Upper lobe of left lung (tissue), 4 donors: Measurements from ENCODE around the gene PDXDC1.
"Not testable (repeated sequence)": the region's sequence is repeated elsewhere in the genome, so short reads cannot be mapped to it uniquely, and the experiment has no call there.

ENCODE experiments used
- CTCF ChIP-seq, 6 experiments: fragments of 450-650 bp in 4 of 6; fragments of 200-600 bp in 2 of 6; sonication (generic) in 2 of 6; IDR thresholded peaks; one replicate each; pipeline ENCODE4 v1.5.1; 2016 to 2019; ENCODE audit warnings: antibody characterized with exemption in 6 of 6
- EP300 ChIP-seq, 4 donors: sonication (generic); formaldehyde crosslinking; IDR thresholded peaks; one replicate each; pipeline ENCODE4 v1.5.1; 2017; ENCODE audit warnings: antibody characterized with exemption in 4 of 4, control low read depth in 2 of 4
- POLR2A ChIP-seq, 4 donors: fragments of 450-650 bp; IDR thresholded peaks; one replicate each; pipeline ENCODE4 v1.5.1; 2016 to 2017; ENCODE audit warnings: antibody characterized with exemption in 4 of 4, mild to moderate bottlenecking in 2 of 4
- POLR2AphosphoS5 ChIP-seq, 2 donors: sonication (generic); formaldehyde crosslinking; IDR thresholded peaks; one replicate each; pipeline ENCODE4 v1.5.1; 2017; ENCODE audit warnings: antibody characterized with exemption in 2 of 2

- TF ChIP-seq CTCF, POLR2A, EP300, POLR2AphosphoS5 (IDR thresholded peaks at IDR 0.05): not testable (repeated sequence)
These were observed 162.7 kb downstream of the PDXDC1 start for GRCh38 chr16:15137514-15137913.
